ENCODE data around the gene ATL3.

GRCh38 chr11:63672156-63672463 lies 934 bp upstream of the ATL3 start:
- TF ChIP-seq CTCF (conservative IDR thresholded peaks at IDR 0.05; ENCODE audit: low read length) (no peak), EZH2phosphoT487 (IDR thresholded peaks at IDR 0.05; ENCODE audit: borderline replicate concordance, low read depth, low read length) (no peak)
